MCF 10A (cell line): ENCODE results near the gene CEP192. TPM values are rescaled to one million over a fixed set of nuclear protein-coding genes. Genes with fewer than 3 reads are reported as not detected.
"Not testable (repeated sequence)": the region's sequence is repeated elsewhere in the genome, so short reads cannot be mapped to it uniquely, and the experiment has no call there.

ENCODE experiments used
- BruUV-seq: library from RNA; stranded (reverse); fragments of 400-500 nt; replicated peaks from 2 replicates; lab custom pipeline; 2021; lab: Mats Ljungman, UMichigan
- CTCF ChIA-PET: fragments of 300-600 bp; sonication (Branson Sonifier 250); formaldehyde crosslinking; extraction: SDS; loops from one replicate; lab custom pipeline; 2021; ENCODE audit warnings: antibody characterized with exemption, inconsistent platforms; lab: Yijun Ruan, JAX
- POLR2A ChIA-PET: fragments of 300-600, 350-650 bp; sonication (Branson Sonifier 250); formaldehyde crosslinking; extraction: SDS; loops from one replicate; lab custom pipeline; 2020; ENCODE audit warnings: antibody characterized with exemption, inconsistent platforms; lab: Yijun Ruan, JAX
- DNase-seq: peaks from one replicate; pipeline ENCODE4 v3.0.0-alpha.2; 2018; ENCODE audit not compliant: unreplicated experiment
- H3K27ac Mint-ChIP-seq: one replicate; pipeline ENCODE4 v1.8.0; 2022; ENCODE audit warnings: mild to moderate bottlenecking, low read depth, mixed read lengths; ENCODE audit not compliant: unreplicated experiment
- H3K27me3 Mint-ChIP-seq: one replicate; pipeline ENCODE4 v1.8.0; 2022; ENCODE audit warnings: mixed read lengths; ENCODE audit not compliant: insufficient read depth, unreplicated experiment
- H3K36me3 Mint-ChIP-seq: one replicate; pipeline ENCODE4 v1.8.0; 2022; ENCODE audit warnings: mild to moderate bottlenecking, moderate library complexity, mixed read lengths; ENCODE audit not compliant: insufficient read depth, unreplicated experiment
- H3K4me1 Mint-ChIP-seq: one replicate; pipeline ENCODE4 v1.8.0; 2022; ENCODE audit warnings: mixed read lengths; ENCODE audit not compliant: insufficient read depth, unreplicated experiment
- H3K4me3 Mint-ChIP-seq: one replicate; pipeline ENCODE4 v1.8.0; 2022; ENCODE audit warnings: mild to moderate bottlenecking, moderate library complexity, mixed read lengths; ENCODE audit not compliant: unreplicated experiment
- H3K9me3 Mint-ChIP-seq: one replicate; pipeline ENCODE4 v1.8.0; 2022; ENCODE audit warnings: mixed read lengths; ENCODE audit not compliant: unreplicated experiment
- CTCF ChIP-seq: fragments of 200-600 bp; IDR thresholded peaks from one replicate; pipeline ENCODE4 v1.8.0; 2022; ENCODE audit warnings: antibody characterized with exemption, mild to moderate bottlenecking; ENCODE audit not compliant: unreplicated experiment
- intact Hi-C: fragments of 100-400 bp; cut with micrococcal nuclease; formaldehyde crosslinking; loops from 2 replicates; pipeline ENCODE4 v1.14.1; 2022
- total RNA-seq: library from RNA; stranded (reverse); gene quantifications from 2 replicates; pipeline ENCODE4 v1.2.3, GENCODE V29; 2022

CEP192 gene
- total RNA-seq, 1 experiment from 2014 or later = 14.3 TPM

DNA sequence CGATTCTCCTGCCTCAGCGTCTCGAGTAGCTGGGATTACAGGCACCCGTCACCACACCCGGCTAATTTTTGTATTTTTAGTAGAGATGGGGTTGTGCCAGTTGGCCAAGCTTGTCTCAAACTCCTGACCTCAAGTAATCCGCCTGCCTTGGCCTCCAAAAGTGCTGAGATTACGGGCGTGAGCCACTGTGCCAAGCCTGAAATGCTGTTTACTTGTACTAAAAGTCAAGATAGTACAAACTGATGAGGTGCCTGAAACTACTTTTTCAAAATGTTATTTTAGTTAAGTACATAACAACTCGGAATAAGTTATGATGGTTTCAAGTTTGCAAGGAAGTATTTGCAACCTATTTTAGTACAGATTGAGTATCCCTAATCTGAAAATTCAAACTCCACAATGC, 85.7 kb downstream of the CEP192 start:
- no peak for DNase-seq
- peaks cover 36% of the 10 kb centered on the region for H3K36me3 Mint-ChIP-seq
- ChIA-PET CTCF (interaction anchor here (0.6 kb wide), 1 partner anchor 16 kb away, joined by 3 read pairs; no protein-coding TSS in a partner anchor), POLR2A (no interaction called here)
- BruUV-seq = no TSS peak
- no peak overlapping the region for H3K27ac Mint-ChIP-seq
- peaks cover 11% of the 10 kb centered on the region for H3K9me3 Mint-ChIP-seq
- intact Hi-C loops = no loop called here
- H3K27me3 Mint-ChIP-seq = no peaks in the 10 kb centered on the region
- no peaks in the 10 kb centered on the region for H3K4me1 Mint-ChIP-seq
- H3K4me3 Mint-ChIP-seq = no peak overlapping the region
- no peak for TF ChIP-seq CTCF

DNA sequence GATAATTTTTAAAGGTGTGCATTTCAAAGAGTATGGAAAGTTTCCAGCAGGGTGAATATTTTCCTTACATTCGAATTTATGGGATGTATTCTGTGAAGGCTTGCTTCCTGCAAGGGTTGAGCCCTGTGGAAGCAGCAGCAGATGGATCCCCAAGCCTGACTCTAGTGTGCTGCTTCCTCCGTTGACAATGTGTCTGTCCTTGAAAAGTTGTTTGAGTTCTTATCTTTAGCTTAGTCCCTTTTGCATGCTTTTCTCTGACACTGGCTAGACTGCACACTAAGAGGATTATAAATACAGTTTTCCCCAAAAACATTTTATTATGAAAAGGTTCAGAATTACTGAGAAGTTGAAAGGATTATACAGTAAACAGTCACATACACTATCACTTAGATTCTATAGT, 86.3 kb downstream of the CEP192 start:
- CTCF ChIA-PET = interaction anchor here (0.6 kb wide), 1 partner anchor 441 kb away, joined by 3 read pairs; no protein-coding TSS in a partner anchor
- no peak overlapping the region for H3K4me3 Mint-ChIP-seq
- POLR2A ChIA-PET = interaction anchor here (0.6 kb wide), 1 partner anchor 117 kb away, joined by 3 read pairs; no protein-coding TSS in a partner anchor
- H3K27me3 Mint-ChIP-seq = no peaks in the 10 kb centered on the region
- intact Hi-C loops = no loop called here
- peaks cover 31% of the 10 kb centered on the region for H3K36me3 Mint-ChIP-seq
- H3K9me3 Mint-ChIP-seq = peaks cover 17% of the 10 kb centered on the region
- TF ChIP-seq CTCF = no peak
- H3K27ac Mint-ChIP-seq = no peak overlapping the region
- DNase-seq = no peak
- H3K4me1 Mint-ChIP-seq = no peaks in the 10 kb centered on the region
- no TSS peak for BruUV-seq

GRCh38 chr18:13078065-13078464, 86.9 kb downstream of the CEP192 start:
- CTCF ChIA-PET, POLR2A ChIA-PET: not testable (repeated sequence)

DNA sequence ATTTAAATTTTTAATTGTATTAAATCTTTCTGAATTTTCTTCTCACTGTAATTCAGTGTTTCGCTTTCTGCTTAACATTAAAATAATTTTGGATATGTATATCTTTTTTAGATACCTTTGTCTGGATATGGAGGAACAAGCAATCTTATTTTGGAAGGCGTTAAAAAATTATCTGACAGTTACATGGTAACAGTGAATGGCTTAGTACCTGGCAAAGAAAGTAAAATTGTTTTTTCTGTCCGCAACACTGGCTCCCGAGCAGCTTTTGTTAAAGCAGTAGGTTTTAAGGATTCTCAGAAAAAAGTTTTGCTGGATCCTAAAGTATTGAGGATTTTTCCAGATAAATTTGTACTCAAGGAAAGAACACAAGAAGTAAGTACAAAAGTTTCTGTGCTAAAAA, 95.7 kb downstream of the CEP192 start:
- no peaks in the 10 kb centered on the region for H3K4me1 Mint-ChIP-seq
- H3K36me3 Mint-ChIP-seq = peaks cover 44% of the 10 kb centered on the region
- no TSS peak for BruUV-seq
- intact Hi-C loops = no loop called here
- H3K9me3 Mint-ChIP-seq = peaks cover 8% of the 10 kb centered on the region
- DNase-seq = no peak
- POLR2A ChIA-PET = interaction anchor here (0.6 kb wide), 1 partner anchor 21 kb away, joined by 4 read pairs; no protein-coding TSS in a partner anchor
- CTCF ChIA-PET = no interaction called here
- TF ChIP-seq CTCF = no peak
- no peaks in the 10 kb centered on the region for H3K27me3 Mint-ChIP-seq
- H3K27ac Mint-ChIP-seq = no peak overlapping the region
- no peak overlapping the region for H3K4me3 Mint-ChIP-seq

More at GRCh38 chr18:13078065-13078464, 86.9 kb downstream of the CEP192 start:
- Mint-ChIP-seq H3K36me3 (peaks cover 29% of the 10 kb centered on the region), H3K9me3 (peaks cover 19% of the 10 kb centered on the region)
- H3K27me3 Mint-ChIP-seq, BruUV-seq, H3K4me3 Mint-ChIP-seq, intact Hi-C loops, H3K4me1 Mint-ChIP-seq, H3K27ac Mint-ChIP-seq, DNase-seq: not testable (repeated sequence)
